ENCODE results near the gene DNHD1. TPM values are rescaled to one million over a fixed set of nuclear protein-coding genes. Genes with fewer than 3 reads are reported as not detected.

DNHD1 gene
- total RNA-seq, 3 donors from 2014 or later (not counting 1 experiment from before 2014, with no cell fraction given), result 29.6 to 38.3 (median 31.4) TPM

GRCh38 chr11:6559369-6559768, 62.3 kb downstream of the DNHD1 start:
- H3K4me1 Mint-ChIP-seq, result no peaks in the 10 kb centered on the region
- Histone ChIP-seq H3K4me3 (ENCODE audit: low read length) (no peak overlapping the region), H3K36me3 (ENCODE audit: control insufficient read depth, insufficient read depth, low read length) (no peaks in the 10 kb centered on the region), H3K27me3 (ENCODE audit: control insufficient read depth, insufficient read depth, low read length) (no peaks in the 10 kb centered on the region), H3K4me1 (ENCODE audit: control insufficient read depth, insufficient read depth, low read length) (no peaks in the 10 kb centered on the region), H3K27ac (ENCODE audit: low read length) (no peak overlapping the region), H3K9me3 (ENCODE audit: control insufficient read depth, insufficient read depth, low read length) (no peaks in the 10 kb centered on the region)
- no peak for DNase-seq
- H3K9me3 Mint-ChIP-seq, result no peaks in the 10 kb centered on the region
- TF ChIP-seq CTCF (IDR thresholded peaks at IDR 0.05), result no peak
- no peaks in the 10 kb centered on the region for H3K36me3 Mint-ChIP-seq
- intact Hi-C loops (cut with micrococcal nuclease), result no loop called here
- WGBS (ENCODE audit: insufficient coverage), result 96% methylated on average over 1 of the region's 1 CpG
- no peak for ATAC-seq
- no peaks in the 10 kb centered on the region for H3K27me3 Mint-ChIP-seq (ENCODE audit: low read depth in 2 of 2)
- H3K27ac Mint-ChIP-seq, result no peak overlapping the region
- H3K4me3 Mint-ChIP-seq, result no peak overlapping the region

GRCh38 chr11:6561288-6561687, 64.2 kb downstream of the DNHD1 start:
- ATAC-seq (no peak), DNase-seq (no peak)
- H3K27ac ChIP-seq (ENCODE audit: low read length), result no peak overlapping the region
- intact Hi-C loops (cut with micrococcal nuclease), result no loop called here
- no peaks in the 10 kb centered on the region for H3K36me3 Mint-ChIP-seq
- no peak overlapping the region for H3K4me3 Mint-ChIP-seq
- H3K27ac Mint-ChIP-seq, result no peak overlapping the region
- no peaks in the 10 kb centered on the region for H3K4me1 Mint-ChIP-seq
- no peaks in the 10 kb centered on the region for H3K27me3 Mint-ChIP-seq (ENCODE audit: low read depth in 2 of 2)
- WGBS (ENCODE audit: insufficient coverage), result 97% methylated on average over 3 of the region's 3 CpGs
- H3K9me3 ChIP-seq (ENCODE audit: control insufficient read depth, insufficient read depth, low read length), result no peaks in the 10 kb centered on the region
- no peaks in the 10 kb centered on the region for H3K27me3 ChIP-seq (ENCODE audit: control insufficient read depth, insufficient read depth, low read length)
- TF ChIP-seq CTCF (IDR thresholded peaks at IDR 0.05), result no peak
- H3K9me3 Mint-ChIP-seq, result no peaks in the 10 kb centered on the region
- H3K4me3 ChIP-seq (ENCODE audit: low read length), result no peak overlapping the region
- no peaks in the 10 kb centered on the region for H3K36me3 ChIP-seq (ENCODE audit: control insufficient read depth, insufficient read depth, low read length)
- no peaks in the 10 kb centered on the region for H3K4me1 ChIP-seq (ENCODE audit: control insufficient read depth, insufficient read depth, low read length)

- DNase-seq (no peak), ATAC-seq (no peak)
- Mint-ChIP-seq H3K4me1 (no peaks in the 10 kb centered on the region), H3K36me3 (no peaks in the 10 kb centered on the region), H3K9me3 (no peaks in the 10 kb centered on the region), H3K27me3 (ENCODE audit: low read depth in 2 of 2) (no peaks in the 10 kb centered on the region), H3K4me3 (no peak overlapping the region), H3K27ac (no peak overlapping the region)
- no peaks in the 10 kb centered on the region for H3K27me3 ChIP-seq (ENCODE audit: control insufficient read depth, insufficient read depth, low read length)
- no peaks in the 10 kb centered on the region for H3K4me1 ChIP-seq (ENCODE audit: control insufficient read depth, insufficient read depth, low read length)
- H3K27ac ChIP-seq (ENCODE audit: low read length), result no peak overlapping the region
- no peaks in the 10 kb centered on the region for H3K9me3 ChIP-seq (ENCODE audit: control insufficient read depth, insufficient read depth, low read length)
- intact Hi-C loops (cut with micrococcal nuclease), result no loop called here
- no peaks in the 10 kb centered on the region for H3K36me3 ChIP-seq (ENCODE audit: control insufficient read depth, insufficient read depth, low read length)
- 99% methylated on average over 4 of the region's 4 CpGs for WGBS (ENCODE audit: insufficient coverage)
- no peak for TF ChIP-seq CTCF (IDR thresholded peaks at IDR 0.05)
- no peak overlapping the region for H3K4me3 ChIP-seq (ENCODE audit: low read length)
Measured at GRCh38 chr11:6563121-6563619, 66.1 kb downstream of the DNHD1 start.

GRCh38 chr11:6563667-6564066, 66.6 kb downstream of the DNHD1 start:
- Mint-ChIP-seq H3K4me1 (no peaks in the 10 kb centered on the region), H3K27me3 (ENCODE audit: low read depth in 2 of 2) (no peaks in the 10 kb centered on the region), H3K4me3 (no peak overlapping the region), H3K36me3 (no peaks in the 10 kb centered on the region), H3K27ac (no peak overlapping the region), H3K9me3 (no peaks in the 10 kb centered on the region)
- intact Hi-C loops (cut with micrococcal nuclease), result no loop called here
- Histone ChIP-seq H3K36me3 (ENCODE audit: control insufficient read depth, insufficient read depth, low read length) (no peaks in the 10 kb centered on the region), H3K4me1 (ENCODE audit: control insufficient read depth, insufficient read depth, low read length) (no peaks in the 10 kb centered on the region), H3K9me3 (ENCODE audit: control insufficient read depth, insufficient read depth, low read length) (no peaks in the 10 kb centered on the region), H3K27me3 (ENCODE audit: control insufficient read depth, insufficient read depth, low read length) (no peaks in the 10 kb centered on the region), H3K4me3 (ENCODE audit: low read length) (no peak overlapping the region), H3K27ac (ENCODE audit: low read length) (no peak overlapping the region)
- 95% methylated on average over 10 of the region's 10 CpGs for WGBS (ENCODE audit: insufficient coverage)
- TF ChIP-seq CTCF (IDR thresholded peaks at IDR 0.05), result no peak
- DNase-seq (no peak), ATAC-seq (no peak)
